Parathyroid adenoma (tissue), 2 donors: ENCODE data around the gene NPAS2.

Experiments used
- H2AFZ ChIP-seq: fragments of 300-600 bp; sonication (generic); one replicate; pipeline ENCODE4 v1.7.0; 2017; ENCODE audit warnings: antibody characterized with exemption, mild to moderate bottlenecking
- H3K27ac ChIP-seq: fragments of 300-600 bp; sonication (generic); one replicate; pipeline ENCODE4 v1.7.0; 2017
- H3K27me3 ChIP-seq: fragments of 300-600 bp; sonication (generic); one replicate; pipeline ENCODE4 v1.7.0; 2017; ENCODE audit warnings: low read length; ENCODE audit not compliant: control insufficient read depth, insufficient read depth
- H3K36me3 ChIP-seq: fragments of 300-600 bp; sonication (generic); one replicate; pipeline ENCODE4 v1.7.0; 2017; ENCODE audit warnings: low read length; ENCODE audit not compliant: control insufficient read depth, insufficient read depth
- H3K4me1 ChIP-seq: fragments of 300-600 bp; sonication (generic); one replicate; pipeline ENCODE4 v1.7.0; 2017; ENCODE audit warnings: control low read depth
- H3K4me2 ChIP-seq: fragments of 300-600 bp; sonication (generic); one replicate; pipeline ENCODE4 v1.7.0; 2017; ENCODE audit warnings: low read length
- H3K4me3 ChIP-seq: fragments of 300-600 bp; sonication (generic); one replicate; pipeline ENCODE4 v1.7.0; 2017; ENCODE audit warnings: low read depth, low read length
- H3K79me2 ChIP-seq: fragments of 300-600 bp; sonication (generic); one replicate; pipeline ENCODE4 v1.7.0; 2017; ENCODE audit warnings: control low read depth
- H3K9ac ChIP-seq: fragments of 300-600 bp; sonication (generic); one replicate; pipeline ENCODE4 v1.7.0; 2017; ENCODE audit warnings: mild to moderate bottlenecking
- H3K9me3 ChIP-seq: fragments of 300-600 bp; sonication (generic); one replicate; pipeline ENCODE4 v1.7.0; 2017; ENCODE audit warnings: low read length; ENCODE audit not compliant: control insufficient read depth
- CTCF ChIP-seq: fragments of 300-600 bp; sonication (generic); IDR thresholded peaks from one replicate; pipeline ENCODE4 v1.7.0; 2017; ENCODE audit warnings: antibody characterized with exemption, mild to moderate bottlenecking
- donor health status: primary hyperparathyroidism.

The NPAS2 gene

GRCh38 chr2:100893392-100894104 is 73.6 kb downstream of the NPAS2 start:
- Histone ChIP-seq H3K79me2 (no peaks in the 10 kb centered on the region), H3K4me1 (no peaks in the 10 kb centered on the region), H3K27me3 (no peaks in the 10 kb centered on the region), H3K27ac (no peak overlapping the region), H3K9me3 (no peaks in the 10 kb centered on the region), H2AFZ (no peak overlapping the region), H3K9ac (no peak overlapping the region), H3K4me3 (no peak overlapping the region), H3K36me3 (no peaks in the 10 kb centered on the region), H3K4me2 (no peak overlapping the region)
- no peak for TF ChIP-seq CTCF

- no peak for TF ChIP-seq CTCF
- no peak overlapping the region for H3K27ac ChIP-seq
Measured at GRCh38 chr2:100894105-100894795, 74.3 kb downstream of the NPAS2 start.

GRCh38 chr2:100894796-100895156 is 74.8 kb downstream of the NPAS2 start:
- no peak overlapping the region for H2AFZ ChIP-seq
- no peaks in the 10 kb centered on the region for H3K79me2 ChIP-seq
- no peaks in the 10 kb centered on the region for H3K4me1 ChIP-seq
- no peak overlapping the region for H3K4me2 ChIP-seq
- H3K9ac ChIP-seq, result no peak overlapping the region
- H3K27ac ChIP-seq, result no peak overlapping the region
- H3K27me3 ChIP-seq, result no peaks in the 10 kb centered on the region
- H3K4me3 ChIP-seq, result no peak overlapping the region
- H3K36me3 ChIP-seq, result no peaks in the 10 kb centered on the region
- H3K9me3 ChIP-seq, result no peaks in the 10 kb centered on the region
- TF ChIP-seq CTCF, result no peak

More at GRCh38 chr2:100894105-100894795, 74.3 kb downstream of the NPAS2 start:
- Histone ChIP-seq H3K4me1 (no peaks in the 10 kb centered on the region), H3K4me3 (no peak overlapping the region), H2AFZ (no peak overlapping the region), H3K9ac (no peak overlapping the region), H3K36me3 (no peaks in the 10 kb centered on the region), H3K4me2 (no peak overlapping the region), H3K79me2 (no peaks in the 10 kb centered on the region), H3K9me3 (no peaks in the 10 kb centered on the region), H3K27me3 (no peaks in the 10 kb centered on the region)

DNA sequence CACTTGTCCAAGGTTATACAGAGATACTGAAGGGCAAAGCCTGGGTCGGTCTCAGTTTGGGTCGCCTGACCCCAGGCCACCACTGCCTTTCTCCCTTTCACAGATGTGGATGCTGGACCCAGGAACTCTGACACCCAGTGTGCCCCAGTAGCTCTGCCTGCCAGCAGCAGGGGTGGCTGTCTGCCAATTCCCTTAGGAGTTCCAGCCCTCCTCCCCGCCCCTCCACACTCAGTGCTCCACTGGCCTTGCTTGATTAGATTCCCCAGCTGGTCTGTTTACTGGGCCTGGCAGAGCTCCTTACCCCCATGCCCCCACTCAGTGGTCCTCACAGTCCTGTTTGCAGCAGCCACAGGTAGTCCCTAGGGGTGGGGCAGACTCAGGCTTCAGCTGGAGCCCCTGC is 75.5 kb downstream of the NPAS2 start:
- no peak overlapping the region for H2AFZ ChIP-seq
- no peaks in the 10 kb centered on the region for H3K9me3 ChIP-seq
- no peak overlapping the region for H3K27ac ChIP-seq
- no peaks in the 10 kb centered on the region for H3K4me1 ChIP-seq
- no peaks in the 10 kb centered on the region for H3K79me2 ChIP-seq
- no peak overlapping the region for H3K4me3 ChIP-seq
- H3K4me2 ChIP-seq, result no peak overlapping the region
- H3K27me3 ChIP-seq, result no peaks in the 10 kb centered on the region
- H3K9ac ChIP-seq, result no peak overlapping the region
- no peaks in the 10 kb centered on the region for H3K36me3 ChIP-seq
- no peak for TF ChIP-seq CTCF
